CD14-positive monocyte (primary cell): ENCODE data around the gene ARRDC3. TPM values are rescaled to one million over a fixed set of nuclear protein-coding genes. Genes with fewer than 3 reads are reported as not detected.

Experiments used
- DNase-seq, 3 donors: peaks; one replicate each; pipeline ENCODE4 v3.0.0-alpha.2; 2011 to 2022
- H2AFZ ChIP-seq: 2 replicates; pipeline ENCODE4 v1.6.0; 2012; ENCODE audit warnings: mild to moderate bottlenecking, low read depth, low read length, inconsistent platforms; ENCODE audit not compliant: insufficient read depth, poor library complexity, severe bottlenecking
- H3K27ac ChIP-seq, 2 donors: 1 replicate in 1 of 2; 2 replicates in 1 of 2; pipeline ENCODE4 v1.5.1; 2012 to 2013; ENCODE audit warnings: low read length in 2 of 2, control low read depth in 1 of 2, inconsistent platforms in 1 of 2, low read depth in 1 of 2, mild to moderate bottlenecking in 1 of 2
- H3K27me3 ChIP-seq, 2 donors: one replicate each; pipeline versions ENCODE4 v1.6.0 to v1.6.1; 2011 to 2013; ENCODE audit warnings: low read length in 2 of 2; ENCODE audit not compliant: control insufficient read depth in 2 of 2, insufficient read depth in 2 of 2
- H3K36me3 ChIP-seq, 2 donors: replicated peaks in 1 of 2; 1 replicate in 1 of 2; 2 replicates in 1 of 2; pipeline versions ENCODE4 v1.5.1 to v1.6.1; 2012 to 2013; ENCODE audit warnings: low read length in 2 of 2, control low read depth in 1 of 2, inconsistent platforms in 1 of 2, mild to moderate bottlenecking in 1 of 2; ENCODE audit not compliant: insufficient read depth in 2 of 2, control insufficient read depth in 1 of 2
- H3K4me1 ChIP-seq, 2 donors: 1 replicate in 1 of 2; 2 replicates in 1 of 2; pipeline versions ENCODE4 v1.5.1 to v1.6.1; 2012 to 2013; ENCODE audit warnings: low read length in 2 of 2, control low read depth in 1 of 2, inconsistent platforms in 1 of 2, mild to moderate bottlenecking in 1 of 2, moderate library complexity in 1 of 2; ENCODE audit not compliant: insufficient read depth in 2 of 2, control insufficient read depth in 1 of 2
- H3K4me2 ChIP-seq: replicated peaks from 2 replicates; pipeline ENCODE3; 2012; ENCODE audit warnings: low read length, moderate library complexity, mild to moderate bottlenecking; ENCODE audit not compliant: poor library complexity, severe bottlenecking; ENCODE audit errors: extremely low read depth
- H3K4me3 ChIP-seq, 3 experiments: fragments of 200-600 bp in 1 of 3; sonication (generic) in 1 of 3; replicated peaks in 1 of 3; 1 replicate in 2 of 3; 2 replicates in 1 of 3; pipeline ENCODE4 v1.5.1; 2011 to 2013; ENCODE audit warnings: low read length in 3 of 3, mild to moderate bottlenecking in 3 of 3, control low read depth in 2 of 3, low read depth in 2 of 3, inconsistent platforms in 1 of 3, moderate library complexity in 1 of 3
- H3K79me2 ChIP-seq: 2 replicates; pipeline ENCODE4 v1.6.0; 2012; ENCODE audit warnings: mild to moderate bottlenecking, control low read depth, inconsistent platforms, low read length, moderate library complexity; ENCODE audit not compliant: insufficient read depth
- H3K9ac ChIP-seq: 2 replicates; pipeline ENCODE4 v1.6.0; 2017; ENCODE audit warnings: low read length, mild to moderate bottlenecking; ENCODE audit not compliant: insufficient read depth, poor library complexity, severe bottlenecking
- H3K9me3 ChIP-seq, 2 donors: replicated peaks in 1 of 2; 1 replicate in 1 of 2; 2 replicates in 1 of 2; pipeline versions ENCODE4 v1.5.1 to v1.6.1; 2012 to 2013; ENCODE audit warnings: low read length in 2 of 2, control low read depth in 1 of 2; ENCODE audit not compliant: control insufficient read depth in 1 of 2, insufficient read depth in 1 of 2
- H4K20me1 ChIP-seq: 2 replicates; pipeline ENCODE4 v1.6.0; 2012; ENCODE audit warnings: mild to moderate bottlenecking, low read length, control low read depth, moderate library complexity; ENCODE audit not compliant: insufficient read depth
- H3K27ac Mint-ChIP-seq, 7 donors: one replicate each; pipeline ENCODE4 v1.8.0; 2020; ENCODE audit warnings: mild to moderate bottlenecking in 7 of 7, mixed read lengths in 7 of 7, moderate library complexity in 6 of 7, inconsistent platforms in 2 of 7
- H3K27me3 Mint-ChIP-seq, 3 donors: one replicate each; pipeline ENCODE4 v1.8.0; 2021 to 2022; ENCODE audit warnings: low read depth in 3 of 3, mild to moderate bottlenecking in 3 of 3, mixed read lengths in 3 of 3, moderate library complexity in 3 of 3, inconsistent platforms in 1 of 3
- H3K36me3 Mint-ChIP-seq, 2 donors: one replicate each; pipeline ENCODE4 v1.8.0; 2020; ENCODE audit warnings: mixed read lengths in 2 of 2, inconsistent platforms in 1 of 2, mild to moderate bottlenecking in 1 of 2
- H3K4me1 Mint-ChIP-seq: one replicate; pipeline ENCODE4 v1.8.0; 2020; ENCODE audit warnings: mild to moderate bottlenecking, mixed read lengths
- H3K4me3 Mint-ChIP-seq, 2 donors: one replicate each; pipeline ENCODE4 v1.8.0; 2020; ENCODE audit warnings: mild to moderate bottlenecking in 2 of 2, mixed read lengths in 2 of 2, moderate library complexity in 1 of 2
- H3K9me3 Mint-ChIP-seq, 7 donors: one replicate each; pipeline ENCODE4 v1.8.0; 2020 to 2022; ENCODE audit warnings: mixed read lengths in 7 of 7, mild to moderate bottlenecking in 6 of 7, moderate library complexity in 6 of 7, inconsistent platforms in 2 of 7
- WGBS: methylation state at CpG from one replicate; pipeline ENCODE4 v1.1.5; 2013; ENCODE audit warnings: missing lambda C conversion rate; ENCODE audit not compliant: insufficient coverage; 5-methylcytosine and 5-hydroxymethylcytosine counted together
- intact Hi-C, 2 donors: fragments of 100-400 bp; cut with micrococcal nuclease; formaldehyde crosslinking; loops; one replicate each; pipeline versions ENCODE4 v1.15.0 to v1.15.1; 2023
- polyA plus RNA-seq, 3 donors: library from polyadenylated mRNA; depleted of rRNA in 1 of 3; unstranded in 2 of 3; stranded (reverse) in 1 of 3; fragments of 300-500 nt in 2 of 3; fragments of >200 nt in 1 of 3; fragmentation: Illumina TruSeq in 2 of 3; gene quantifications; 1 replicate in 2 of 3; 2 replicates in 1 of 3; pipeline ENCODE4 v1.2.3, GENCODE V29; 2012 to 2021
- TF ChIP-seq, protein P1 (sequence below): fragments of 200-600 bp; IDR thresholded peaks from one replicate; pipeline ENCODE4 v1.8.0; 2022; ENCODE audit warnings: antibody characterized with exemption, mild to moderate bottlenecking

Gene ARRDC3
- polyA plus RNA-seq, 3 donors: 43.3 to 68.0 (median 64.6) TPM

GRCh38 chr5:91319667-91320066 lies 63.5 kb downstream of the ARRDC3 start:
- no CpG with 5 or more reads among the region's 2 CpGs for WGBS
- H3K4me1 Mint-ChIP-seq: peaks cover 21% of the 10 kb centered on the region
- Histone ChIP-seq H3K27me3 (no peaks in the 10 kb centered on the region), H3K4me2 (no peak overlapping the region), H3K36me3 (no peaks in the 10 kb centered on the region), H3K27ac (no peak overlapping the region), H4K20me1 (no peaks in the 10 kb centered on the region), H3K79me2 (no peaks in the 10 kb centered on the region), H3K9ac (no peak overlapping the region), H2AFZ (no peak overlapping the region), H3K9me3 (no peaks in the 10 kb centered on the region), H3K4me1 (peaks cover 19 to 22% of the 10 kb centered on the region in 2 donors), H3K4me3 (no peak overlapping the region)
- H3K9me3 Mint-ChIP-seq: peaks cover 0 to 6% (median 0%) of the 10 kb centered on the region in 7 donors
- no peaks in the 10 kb centered on the region for H3K36me3 Mint-ChIP-seq
- H3K27me3 Mint-ChIP-seq: peaks cover 0 to 3% (median 0%) of the 10 kb centered on the region in 3 donors
- no peak overlapping the region for H3K4me3 Mint-ChIP-seq
- TF ChIP-seq, protein P1, sequence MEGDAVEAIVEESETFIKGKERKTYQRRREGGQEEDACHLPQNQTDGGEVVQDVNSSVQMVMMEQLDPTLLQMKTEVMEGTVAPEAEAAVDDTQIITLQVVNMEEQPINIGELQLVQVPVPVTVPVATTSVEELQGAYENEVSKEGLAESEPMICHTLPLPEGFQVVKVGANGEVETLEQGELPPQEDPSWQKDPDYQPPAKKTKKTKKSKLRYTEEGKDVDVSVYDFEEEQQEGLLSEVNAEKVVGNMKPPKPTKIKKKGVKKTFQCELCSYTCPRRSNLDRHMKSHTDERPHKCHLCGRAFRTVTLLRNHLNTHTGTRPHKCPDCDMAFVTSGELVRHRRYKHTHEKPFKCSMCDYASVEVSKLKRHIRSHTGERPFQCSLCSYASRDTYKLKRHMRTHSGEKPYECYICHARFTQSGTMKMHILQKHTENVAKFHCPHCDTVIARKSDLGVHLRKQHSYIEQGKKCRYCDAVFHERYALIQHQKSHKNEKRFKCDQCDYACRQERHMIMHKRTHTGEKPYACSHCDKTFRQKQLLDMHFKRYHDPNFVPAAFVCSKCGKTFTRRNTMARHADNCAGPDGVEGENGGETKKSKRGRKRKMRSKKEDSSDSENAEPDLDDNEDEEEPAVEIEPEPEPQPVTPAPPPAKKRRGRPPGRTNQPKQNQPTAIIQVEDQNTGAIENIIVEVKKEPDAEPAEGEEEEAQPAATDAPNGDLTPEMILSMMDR: no peak
- H3K27ac Mint-ChIP-seq: no peak overlapping the region
- intact Hi-C loops: loop anchor here in 1 of 2 donors (5.0 kb wide), 1 partner anchor 38 kb away; no protein-coding TSS in a partner anchor
- DNase-seq: no peak

DNA sequence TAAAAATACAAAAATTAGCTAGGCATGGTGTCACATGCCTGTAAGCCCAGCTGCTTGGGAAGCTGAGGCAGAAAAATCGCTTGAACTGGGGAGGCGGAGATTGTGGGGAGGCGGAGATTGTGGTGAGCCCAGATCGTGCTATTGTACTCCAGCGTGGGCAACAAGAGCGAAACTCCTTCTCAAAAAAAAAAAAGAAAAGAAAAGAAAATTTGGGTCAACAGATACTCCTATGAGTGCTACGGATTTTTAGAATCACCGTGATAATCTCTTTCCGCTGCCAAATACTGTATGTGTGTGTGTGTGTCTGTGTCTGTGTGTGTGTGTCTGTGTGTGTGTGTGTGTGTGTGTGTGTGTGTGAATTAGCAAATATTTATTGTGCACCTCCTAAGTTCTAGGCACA lies 64.4 kb downstream of the ARRDC3 start:
- no peak overlapping the region for H3K27ac ChIP-seq
- Mint-ChIP-seq H3K27me3 (peaks cover 0 to 3% (median 0%) of the 10 kb centered on the region in 3 donors), H3K4me3 (no peak overlapping the region), H3K9me3 (peaks cover 0 to 6% (median 0%) of the 10 kb centered on the region in 7 donors), H3K4me1 (peaks cover 30% of the 10 kb centered on the region), H3K27ac (no peak overlapping the region), H3K36me3 (peaks cover 0 to 2% of the 10 kb centered on the region in 2 donors)
- H3K79me2 ChIP-seq: peaks cover 3% of the 10 kb centered on the region
- H3K9me3 ChIP-seq: no peaks in the 10 kb centered on the region
- H4K20me1 ChIP-seq: no peaks in the 10 kb centered on the region
- H3K4me1 ChIP-seq: peaks cover 28 to 31% of the 10 kb centered on the region in 2 donors
- TF ChIP-seq, protein P1: no peak
- H3K9ac ChIP-seq: no peak overlapping the region
- intact Hi-C loops: loop anchor here in 1 of 2 donors (5.0 kb wide), 1 partner anchor 39 kb away; no protein-coding TSS in a partner anchor
- H3K4me2 ChIP-seq: no peak overlapping the region
- H3K4me3 ChIP-seq: no peak overlapping the region
- no peak overlapping the region for H2AFZ ChIP-seq
- H3K27me3 ChIP-seq: no peaks in the 10 kb centered on the region
- DNase-seq: no peak
- 96% methylated on average over 4 of the region's 9 CpGs for WGBS
- H3K36me3 ChIP-seq: no peaks in the 10 kb centered on the region
